Mesothelial cell of epicardium (in vitro differentiated cells): Measurements from ENCODE around the gene EFHC1. TPM values are rescaled to one million over a fixed set of nuclear protein-coding genes. Genes with fewer than 3 reads are reported as not detected.

Experiments
- DNase-seq, 2 experiments: peaks; one replicate each; pipeline ENCODE4 v3.0.0; 2021; ENCODE audit warnings: low spot score in 2 of 2; ENCODE audit not compliant: unreplicated experiment in 2 of 2
- H3K27ac Mint-ChIP-seq: 2 replicates; pipeline ENCODE4 v1.8.0; 2021; ENCODE audit warnings: mixed read lengths
- H3K27me3 Mint-ChIP-seq: 2 replicates; pipeline ENCODE4 v1.8.0; 2021; ENCODE audit warnings: low read depth, mixed read lengths
- H3K36me3 Mint-ChIP-seq: 2 replicates; pipeline ENCODE4 v1.8.0; 2021; ENCODE audit warnings: mixed read lengths
- H3K4me1 Mint-ChIP-seq: 2 replicates; pipeline ENCODE4 v1.8.0; 2021; ENCODE audit warnings: mixed read lengths
- H3K4me3 Mint-ChIP-seq: 2 replicates; pipeline ENCODE4 v1.8.0; 2021; ENCODE audit warnings: mild to moderate bottlenecking, moderate library complexity, mixed read lengths
- H3K9me3 Mint-ChIP-seq: 2 replicates; pipeline ENCODE4 v1.8.0; 2021; ENCODE audit warnings: mixed read lengths
- total RNA-seq: library from RNA; stranded (reverse); gene quantifications from 3 replicates; pipeline ENCODE4 v1.2.1, GENCODE V29; 2021
- TF ChIP-seq, protein P1 (sequence below): fragments of 200-600 bp; sonication (generic); IDR thresholded peaks from one replicate; pipeline ENCODE4 v1.5.0; 2021; ENCODE audit warnings: antibody characterized with exemption; ENCODE audit not compliant: unreplicated experiment

EFHC1 gene
- total RNA-seq, 1 donor from 2014 or later: 34.4 TPM

DNA sequence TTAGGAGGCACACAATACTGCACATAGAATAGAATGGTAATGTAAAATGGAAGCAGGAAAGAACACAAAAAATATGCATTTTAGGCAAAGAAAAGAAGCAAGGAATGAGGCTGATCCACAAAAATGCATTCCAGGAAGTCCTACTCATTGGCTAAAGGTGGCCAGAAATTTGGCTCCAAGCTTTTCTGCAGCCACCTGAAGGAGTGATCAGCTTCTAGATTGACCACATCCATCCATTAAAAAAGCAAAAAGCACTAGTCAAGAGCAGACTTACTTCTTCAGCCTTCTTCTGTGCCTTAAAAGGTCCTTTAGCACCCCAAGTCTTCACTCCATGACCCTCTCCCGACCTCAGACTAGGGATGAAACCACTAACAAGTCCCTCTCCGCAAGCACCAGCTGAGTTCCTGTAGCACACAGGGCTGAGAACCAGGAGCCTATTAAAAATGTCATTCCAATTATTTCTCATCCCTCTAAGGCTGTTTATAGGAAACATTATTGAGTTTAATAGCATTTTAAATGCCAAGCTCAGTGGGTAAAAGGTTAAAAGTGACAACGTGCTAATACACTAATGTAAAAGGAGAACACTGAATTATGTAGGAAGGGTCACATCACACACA lies 120.3 kb downstream of the EFHC1 start:
- H3K27ac Mint-ChIP-seq: no peak overlapping the region
- TF ChIP-seq, protein P1, sequence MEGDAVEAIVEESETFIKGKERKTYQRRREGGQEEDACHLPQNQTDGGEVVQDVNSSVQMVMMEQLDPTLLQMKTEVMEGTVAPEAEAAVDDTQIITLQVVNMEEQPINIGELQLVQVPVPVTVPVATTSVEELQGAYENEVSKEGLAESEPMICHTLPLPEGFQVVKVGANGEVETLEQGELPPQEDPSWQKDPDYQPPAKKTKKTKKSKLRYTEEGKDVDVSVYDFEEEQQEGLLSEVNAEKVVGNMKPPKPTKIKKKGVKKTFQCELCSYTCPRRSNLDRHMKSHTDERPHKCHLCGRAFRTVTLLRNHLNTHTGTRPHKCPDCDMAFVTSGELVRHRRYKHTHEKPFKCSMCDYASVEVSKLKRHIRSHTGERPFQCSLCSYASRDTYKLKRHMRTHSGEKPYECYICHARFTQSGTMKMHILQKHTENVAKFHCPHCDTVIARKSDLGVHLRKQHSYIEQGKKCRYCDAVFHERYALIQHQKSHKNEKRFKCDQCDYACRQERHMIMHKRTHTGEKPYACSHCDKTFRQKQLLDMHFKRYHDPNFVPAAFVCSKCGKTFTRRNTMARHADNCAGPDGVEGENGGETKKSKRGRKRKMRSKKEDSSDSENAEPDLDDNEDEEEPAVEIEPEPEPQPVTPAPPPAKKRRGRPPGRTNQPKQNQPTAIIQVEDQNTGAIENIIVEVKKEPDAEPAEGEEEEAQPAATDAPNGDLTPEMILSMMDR: no peak
- no peak overlapping the region for H3K4me3 Mint-ChIP-seq
- H3K36me3 Mint-ChIP-seq: no peaks in the 10 kb centered on the region
- no peaks in the 10 kb centered on the region for H3K9me3 Mint-ChIP-seq
- no peak for DNase-seq
- H3K27me3 Mint-ChIP-seq: no peaks in the 10 kb centered on the region
- H3K4me1 Mint-ChIP-seq: peaks cover 38% of the 10 kb centered on the region

DNA sequence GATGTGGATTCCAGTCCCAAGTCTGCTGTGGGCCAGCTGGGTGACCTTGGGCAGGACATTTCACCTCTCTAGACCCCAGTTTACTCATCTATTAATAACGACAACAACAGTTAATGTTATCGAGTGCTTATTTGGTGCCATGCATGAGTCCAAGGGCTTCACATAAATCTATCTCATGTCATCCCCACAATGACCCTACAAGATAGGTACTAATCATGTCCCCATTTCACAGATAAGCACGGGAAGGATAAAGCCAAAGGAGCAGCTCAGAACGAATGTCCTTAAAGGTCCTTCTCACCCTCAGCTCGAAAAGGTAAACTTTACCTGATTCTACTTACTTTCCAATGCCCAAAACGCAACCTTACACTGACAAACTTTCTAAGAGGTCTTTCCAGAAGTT lies 121.0 kb downstream of the EFHC1 start:
- H3K4me1 Mint-ChIP-seq: peaks cover 38% of the 10 kb centered on the region
- no peak for DNase-seq
- H3K36me3 Mint-ChIP-seq: no peaks in the 10 kb centered on the region
- no peaks in the 10 kb centered on the region for H3K27me3 Mint-ChIP-seq
- H3K9me3 Mint-ChIP-seq: no peaks in the 10 kb centered on the region
- TF ChIP-seq, protein P1: no peak
- H3K27ac Mint-ChIP-seq: no peak overlapping the region
- H3K4me3 Mint-ChIP-seq: no peak overlapping the region

- TF ChIP-seq, protein P1: no peak
- H3K27ac Mint-ChIP-seq: peak overlapping the region; percentile 58
- H3K4me1 Mint-ChIP-seq: peaks cover 44% of the 10 kb centered on the region
- no peaks in the 10 kb centered on the region for H3K36me3 Mint-ChIP-seq
- no peaks in the 10 kb centered on the region for H3K27me3 Mint-ChIP-seq
- no peak overlapping the region for H3K4me3 Mint-ChIP-seq
- H3K9me3 Mint-ChIP-seq: no peaks in the 10 kb centered on the region
- DNase-seq: no peak
Measured at GRCh38 chr6:52543262-52543661, 123.1 kb downstream of the EFHC1 start.

DNA sequence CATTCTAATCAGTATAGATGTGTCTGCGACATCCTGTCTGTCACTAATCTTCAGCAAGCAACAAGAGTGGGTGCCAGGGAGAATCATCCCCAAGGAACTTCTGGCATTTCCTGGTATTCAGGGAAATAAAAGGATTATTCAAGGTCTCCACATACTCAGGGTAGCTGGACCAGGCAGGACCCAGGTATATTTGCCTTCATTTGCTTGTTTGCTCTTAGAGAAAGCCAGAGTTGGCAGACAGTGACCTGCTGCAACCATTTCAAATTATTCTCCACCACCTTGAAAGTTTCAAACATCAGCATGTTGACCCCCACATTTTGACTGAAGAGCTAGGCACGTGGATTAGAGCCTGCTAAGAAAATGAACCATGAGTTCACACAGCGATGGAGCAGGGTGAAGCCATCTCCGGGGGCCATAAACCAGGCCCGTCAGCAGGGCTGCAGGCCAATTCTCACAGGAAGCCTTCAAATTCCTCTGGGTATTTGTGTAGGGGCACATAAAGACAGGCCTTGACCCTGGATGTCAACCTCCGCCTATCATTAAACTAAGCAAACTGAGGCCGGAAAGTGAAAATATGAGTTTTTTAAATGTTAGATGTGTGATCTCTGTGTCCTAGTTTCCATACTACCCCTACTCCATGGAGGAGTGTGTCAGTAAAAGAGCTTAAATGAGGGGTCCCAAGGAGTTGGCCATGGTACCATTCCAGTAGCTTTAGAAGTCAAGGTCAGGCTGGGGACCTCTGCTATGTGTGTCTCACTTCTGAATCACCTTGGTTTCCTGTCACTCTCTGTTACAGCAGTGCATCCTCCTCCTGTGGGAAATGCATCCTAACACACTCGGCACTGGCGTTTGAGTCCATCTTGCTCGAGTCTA lies 123.8 kb downstream of the EFHC1 start:
- TF ChIP-seq, protein P1: no peak
- Mint-ChIP-seq H3K36me3 (no peaks in the 10 kb centered on the region), H3K27me3 (no peaks in the 10 kb centered on the region), H3K4me1 (peaks cover 40% of the 10 kb centered on the region), H3K4me3 (no peak overlapping the region), H3K9me3 (no peaks in the 10 kb centered on the region), H3K27ac (peak overlapping the region; percentile 58)
- DNase-seq: no peak

DNA sequence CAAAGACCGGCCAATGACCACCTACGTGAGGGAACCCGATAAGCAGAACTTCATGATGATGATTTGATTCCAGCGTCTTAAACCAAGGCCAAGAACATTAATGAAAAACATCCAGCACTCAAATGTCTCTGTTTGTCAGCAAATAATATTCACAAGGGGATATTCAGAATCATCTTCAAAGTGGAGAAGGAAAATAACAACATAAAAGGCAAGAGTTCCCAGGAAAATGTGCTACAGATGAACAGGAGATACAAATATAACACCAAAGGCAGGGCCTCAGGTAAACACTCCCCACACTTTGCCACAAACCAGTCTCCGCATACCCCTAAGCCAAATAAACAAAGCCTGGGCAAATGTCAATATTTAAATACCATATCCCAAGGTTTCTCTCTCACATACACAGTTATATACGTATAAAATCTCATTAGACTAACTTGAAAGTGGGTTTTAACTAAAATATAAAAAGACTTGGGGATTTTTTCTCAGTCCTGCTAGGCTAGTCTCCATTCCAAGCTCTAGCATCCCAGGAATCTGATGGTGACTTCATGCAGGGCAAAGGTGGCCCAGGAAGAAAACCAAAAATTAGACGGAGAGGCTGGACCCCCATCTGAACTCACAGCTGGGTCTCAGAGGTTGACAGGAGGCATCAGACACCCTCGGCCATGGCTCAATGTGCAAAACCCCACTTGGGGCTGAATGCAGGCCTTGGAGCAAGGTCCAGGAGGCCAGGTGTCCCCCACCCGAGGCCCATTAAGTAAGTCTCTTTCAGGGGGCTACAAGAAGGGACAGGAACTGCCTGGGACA lies 124.7 kb downstream of the EFHC1 start:
- H3K27me3 Mint-ChIP-seq: no peaks in the 10 kb centered on the region
- no peak overlapping the region for H3K4me3 Mint-ChIP-seq
- H3K4me1 Mint-ChIP-seq: peaks cover 41% of the 10 kb centered on the region
- H3K9me3 Mint-ChIP-seq: no peaks in the 10 kb centered on the region
- peak overlapping the region; percentile 58 for H3K27ac Mint-ChIP-seq
- DNase-seq: no peak
- no peaks in the 10 kb centered on the region for H3K36me3 Mint-ChIP-seq
- TF ChIP-seq, protein P1: no peak
